Fibroblast of lung (primary cell): Measurements from ENCODE around the gene NMBR.
"Not testable (repeated sequence)": the region's sequence is repeated elsewhere in the genome, so short reads cannot be mapped to it uniquely, and the experiment has no call there.

Experiments used
- EZH2 ChIP-seq: IDR thresholded peaks from 2 replicates; pipeline ENCODE4 v1.5.1; 2012; ENCODE audit warnings: low read length, control low read depth, mild to moderate bottlenecking; ENCODE audit errors: missing control alignments
- TF ChIP-seq, protein P1 (sequence below), 2 donors: IDR thresholded peaks in 1 of 2; conservative IDR thresholded peaks in 1 of 2; 1 replicate in 1 of 2; 2 replicates in 1 of 2; pipeline ENCODE4 v1.5.1; 2011 to 2012; ENCODE audit warnings: low read length in 2 of 2, control low read depth in 1 of 2, inconsistent platforms in 1 of 2, low read depth in 1 of 2, mild to moderate bottlenecking in 1 of 2

- TF ChIP-seq, protein P1, sequence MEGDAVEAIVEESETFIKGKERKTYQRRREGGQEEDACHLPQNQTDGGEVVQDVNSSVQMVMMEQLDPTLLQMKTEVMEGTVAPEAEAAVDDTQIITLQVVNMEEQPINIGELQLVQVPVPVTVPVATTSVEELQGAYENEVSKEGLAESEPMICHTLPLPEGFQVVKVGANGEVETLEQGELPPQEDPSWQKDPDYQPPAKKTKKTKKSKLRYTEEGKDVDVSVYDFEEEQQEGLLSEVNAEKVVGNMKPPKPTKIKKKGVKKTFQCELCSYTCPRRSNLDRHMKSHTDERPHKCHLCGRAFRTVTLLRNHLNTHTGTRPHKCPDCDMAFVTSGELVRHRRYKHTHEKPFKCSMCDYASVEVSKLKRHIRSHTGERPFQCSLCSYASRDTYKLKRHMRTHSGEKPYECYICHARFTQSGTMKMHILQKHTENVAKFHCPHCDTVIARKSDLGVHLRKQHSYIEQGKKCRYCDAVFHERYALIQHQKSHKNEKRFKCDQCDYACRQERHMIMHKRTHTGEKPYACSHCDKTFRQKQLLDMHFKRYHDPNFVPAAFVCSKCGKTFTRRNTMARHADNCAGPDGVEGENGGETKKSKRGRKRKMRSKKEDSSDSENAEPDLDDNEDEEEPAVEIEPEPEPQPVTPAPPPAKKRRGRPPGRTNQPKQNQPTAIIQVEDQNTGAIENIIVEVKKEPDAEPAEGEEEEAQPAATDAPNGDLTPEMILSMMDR (conservative IDR thresholded peaks at IDR 0.05 in 1 of 2, IDR thresholded peaks at IDR 0.05 in 1 of 2; ENCODE audit: low read depth in 1 of 2, low read length in 2 of 2): not testable (repeated sequence)
- not testable (repeated sequence) for TF ChIP-seq EZH2
These were observed 84.1 kb downstream of the NMBR start for GRCh38 chr6:142062861-142063260.
